ENCODE results near the gene HOXC12.

The HOXC12 gene

GRCh38 chr12:53956914-53957536 is 2.3 kb downstream of the HOXC12 start:
- no peak overlapping the region for H3K4me3 ChIP-seq (ENCODE audit: low read length)
- TF ChIP-seq ZNF274 (IDR thresholded peaks at IDR 0.05; ENCODE audit: low read depth, low read length) = no peak

GRCh38 chr12:53958128-53958527 is 3.4 kb downstream of the HOXC12 start:
- no peak overlapping the region for H3K4me3 ChIP-seq (ENCODE audit: low read length)
- TF ChIP-seq ZNF274 (IDR thresholded peaks at IDR 0.05; ENCODE audit: low read depth, low read length) = no peak

- no peak for TF ChIP-seq ZNF274 (IDR thresholded peaks at IDR 0.05; ENCODE audit: low read depth, low read length)
- no peak overlapping the region for H3K4me3 ChIP-seq (ENCODE audit: low read length)
Measured at GRCh38 chr12:53959314-53959713, 4.6 kb downstream of the HOXC12 start.

GRCh38 chr12:53960187-53961024 is 5.7 kb downstream of the HOXC12 start:
- TF ChIP-seq ZNF274 (IDR thresholded peaks at IDR 0.05; ENCODE audit: low read depth, low read length) = no peak
- H3K4me3 ChIP-seq (ENCODE audit: low read length) = no peak overlapping the region

GRCh38 chr12:53961025-53961761 is 6.5 kb downstream of the HOXC12 start:
- no peak for TF ChIP-seq ZNF274 (IDR thresholded peaks at IDR 0.05; ENCODE audit: low read depth, low read length)
- H3K4me3 ChIP-seq (ENCODE audit: low read length) = no peak overlapping the region

- TF ChIP-seq ZNF274 (IDR thresholded peaks at IDR 0.05; ENCODE audit: low read depth, low read length) = no peak
- no peak overlapping the region for H3K4me3 ChIP-seq (ENCODE audit: low read length)
Measured at GRCh38 chr12:53963005-53963404, 8.3 kb downstream of the HOXC12 start.

GRCh38 chr12:53963434-53964314 is 9.0 kb downstream of the HOXC12 start:
- no peak for TF ChIP-seq ZNF274 (IDR thresholded peaks at IDR 0.05; ENCODE audit: low read depth, low read length)
- no peak overlapping the region for H3K4me3 ChIP-seq (ENCODE audit: low read length)

GRCh38 chr12:53964315-53964713 is 9.6 kb downstream of the HOXC12 start:
- H3K4me3 ChIP-seq (ENCODE audit: low read length) = no peak overlapping the region
- no peak for TF ChIP-seq ZNF274 (IDR thresholded peaks at IDR 0.05; ENCODE audit: low read depth, low read length)

GRCh38 chr12:53965281-53966084 is 10.8 kb downstream of the HOXC12 start:
- TF ChIP-seq ZNF274 (IDR thresholded peaks at IDR 0.05; ENCODE audit: low read depth, low read length) = no peak
- no peak overlapping the region for H3K4me3 ChIP-seq (ENCODE audit: low read length)

GRCh38 chr12:53966085-53966384 is 11.3 kb downstream of the HOXC12 start:
- H3K4me3 ChIP-seq (ENCODE audit: low read length) = no peak overlapping the region
- no peak for TF ChIP-seq ZNF274 (IDR thresholded peaks at IDR 0.05; ENCODE audit: low read depth, low read length)

GRCh38 chr12:53966385-53967133 is 11.9 kb downstream of the HOXC12 start:
- TF ChIP-seq ZNF274 (IDR thresholded peaks at IDR 0.05; ENCODE audit: low read depth, low read length) = no peak

GRCh38 chr12:53967421-53967925 is 12.8 kb downstream of the HOXC12 start:
- TF ChIP-seq ZNF274 (IDR thresholded peaks at IDR 0.05; ENCODE audit: low read depth, low read length) = no peak
- no peak overlapping the region for H3K4me3 ChIP-seq (ENCODE audit: low read length)

More at GRCh38 chr12:53966385-53967133, 11.9 kb downstream of the HOXC12 start:
- H3K4me3 ChIP-seq (ENCODE audit: low read length) = no peak overlapping the region
